Hepatocyte (in vitro differentiated cells): ENCODE measurements around the gene TMEM109. TPM values are rescaled to one million over a fixed set of nuclear protein-coding genes. Genes with fewer than 3 reads are reported as not detected.

ENCODE experiments used
- DNase-seq: peaks from one replicate; pipeline ENCODE4 v3.0.0-alpha.2; 2016; ENCODE audit warnings: low spot score
- H2AFZ ChIP-seq: fragments of 200-600 bp; sonication (generic); 2 replicates; pipeline ENCODE4 v1.6.0; 2016; ENCODE audit warnings: antibody characterized with exemption, mild to moderate bottlenecking
- H3K27ac ChIP-seq: fragments of 200-600 bp; sonication (generic); 2 replicates; pipeline ENCODE4 v1.5.1; 2016; ENCODE audit warnings: mild to moderate bottlenecking
- H3K27me3 ChIP-seq: fragments of 200-600 bp; sonication (generic); 2 replicates; pipeline ENCODE4 v1.6.1; 2016
- H3K36me3 ChIP-seq: fragments of 200-600 bp; sonication (generic); replicated peaks from 2 replicates; pipeline ENCODE4 v1.5.1; 2016; ENCODE audit warnings: low read depth; ENCODE audit not compliant: insufficient read depth
- H3K4me1 ChIP-seq: fragments of 200-600 bp; sonication (generic); 2 replicates; pipeline ENCODE4 v1.5.1; 2016; ENCODE audit warnings: mild to moderate bottlenecking, moderate library complexity; ENCODE audit not compliant: insufficient read depth
- H3K4me2 ChIP-seq: fragments of 200-600 bp; sonication (generic); 2 replicates; pipeline ENCODE4 v1.6.0; 2016
- H3K4me3 ChIP-seq: fragments of 200-600 bp; sonication (generic); 2 replicates; pipeline ENCODE4 v1.5.1; 2016; ENCODE audit warnings: mild to moderate bottlenecking
- H3K79me2 ChIP-seq: fragments of 200-600 bp; sonication (generic); 2 replicates; pipeline ENCODE4 v1.6.0; 2017; ENCODE audit warnings: mild to moderate bottlenecking
- H3K9me2 ChIP-seq: fragments of 200-600 bp; sonication (generic); replicated peaks from 2 replicates; pipeline ENCODE4 v1.6.0; 2017; ENCODE audit warnings: mild to moderate bottlenecking; ENCODE audit not compliant: insufficient read depth
- H3K9me3 ChIP-seq: fragments of 200-600 bp; sonication (generic); 2 replicates; pipeline ENCODE4 v1.5.1; 2016; ENCODE audit warnings: low read depth, mild to moderate bottlenecking
- H4K20me1 ChIP-seq: fragments of 200-600 bp; sonication (generic); 2 replicates; pipeline ENCODE4 v1.6.0; 2016; ENCODE audit warnings: mild to moderate bottlenecking; ENCODE audit not compliant: insufficient read depth, poor library complexity, severe bottlenecking
- CTCF ChIP-seq: fragments of 200-600 bp; sonication (generic); IDR thresholded peaks from 2 replicates; pipeline ENCODE4 v1.5.1; 2016; ENCODE audit warnings: antibody characterized with exemption, mild to moderate bottlenecking; ENCODE audit not compliant: poor library complexity
- EZH2 ChIP-seq: fragments of 200-600 bp; sonication (generic); IDR thresholded peaks from 2 replicates; pipeline ENCODE4 v1.6.1; 2016; ENCODE audit warnings: antibody characterized with exemption, mild to moderate bottlenecking, borderline replicate concordance
- EZH2phosphoT487 ChIP-seq: fragments of 200-600 bp; sonication (generic); IDR thresholded peaks from one replicate; pipeline ENCODE4 v1.6.1; 2018; ENCODE audit warnings: antibody characterized with exemption, mild to moderate bottlenecking, low read depth, moderate library complexity; ENCODE audit not compliant: unreplicated experiment, severe bottlenecking
- WGBS: methylation state at CpG from one replicate; pipeline ENCODE4 v1.1.6; 2016; ENCODE audit warnings: low lambda C conversion rate; ENCODE audit errors: missing lambda C conversion rate; 5-methylcytosine and 5-hydroxymethylcytosine counted together
- polyA plus RNA-seq: library from polyadenylated mRNA; unstranded; fragments of >200 nt; fragmentation: Nextera tagmentation; extraction: Ambion mirVana; gene quantifications from 2 replicates; pipeline ENCODE4 v1.2.1, GENCODE V29; 2016
- total RNA-seq: library from RNA; depleted of rRNA; stranded (reverse); fragments of >200 nt; gene quantifications from 2 replicates; pipeline ENCODE4 v1.2.3, GENCODE V29; 2014

The TMEM109 gene
- total and polyA plus RNA-seq, 2 experiments from 2014 or later: 30.0 to 86.9 TPM

- 83% methylated on average over 10 of the region's 10 CpGs for WGBS
- TF ChIP-seq EZH2phosphoT487 (no peak), EZH2 (no peak), CTCF (no peak)
- no peak overlapping the region for H2AFZ ChIP-seq
These were observed 45.9 kb upstream of the TMEM109 start for GRCh38 chr11:60867871-60868681.

GRCh38 chr11:60868682-60869450 is 45.1 kb upstream of the TMEM109 start:
- Histone ChIP-seq H3K4me1 (no peaks in the 10 kb centered on the region), H4K20me1 (no peaks in the 10 kb centered on the region), H3K79me2 (no peaks in the 10 kb centered on the region), H3K4me3 (no peak overlapping the region), H3K36me3 (no peaks in the 10 kb centered on the region), H2AFZ (no peak overlapping the region), H3K9me2 (no peaks in the 10 kb centered on the region), H3K27me3 (no peaks in the 10 kb centered on the region), H3K27ac (no peak overlapping the region), H3K4me2 (no peak overlapping the region), H3K9me3 (no peaks in the 10 kb centered on the region)
- DNase-seq: no peak
- WGBS: 87% methylated on average over 10 of the region's 10 CpGs
- TF ChIP-seq EZH2phosphoT487 (no peak), CTCF (no peak), EZH2 (no peak)

More at GRCh38 chr11:60867871-60868681, 45.9 kb upstream of the TMEM109 start:
- Histone ChIP-seq H3K79me2 (no peaks in the 10 kb centered on the region), H3K4me3 (no peak overlapping the region), H3K4me1 (no peaks in the 10 kb centered on the region), H3K9me2 (no peaks in the 10 kb centered on the region), H3K9me3 (no peaks in the 10 kb centered on the region), H4K20me1 (no peaks in the 10 kb centered on the region), H3K27me3 (no peaks in the 10 kb centered on the region), H3K36me3 (no peaks in the 10 kb centered on the region), H3K27ac (no peak overlapping the region), H3K4me2 (no peak overlapping the region)
- DNase-seq: no peak

- Histone ChIP-seq H3K27me3 (no peaks in the 10 kb centered on the region), H3K79me2 (no peaks in the 10 kb centered on the region), H4K20me1 (no peaks in the 10 kb centered on the region), H3K9me3 (no peaks in the 10 kb centered on the region), H3K9me2 (no peaks in the 10 kb centered on the region), H3K36me3 (no peaks in the 10 kb centered on the region), H2AFZ (no peak overlapping the region), H3K4me3 (no peak overlapping the region), H3K27ac (no peak overlapping the region), H3K4me2 (no peak overlapping the region), H3K4me1 (no peaks in the 10 kb centered on the region)
- no peak for TF ChIP-seq EZH2phosphoT487
- DNase-seq: no peak
- WGBS: 98% methylated on average over 7 of the region's 7 CpGs
These were observed 44.5 kb upstream of the TMEM109 start for GRCh38 chr11:60869451-60869825.

- Histone ChIP-seq H3K4me2 (no peak overlapping the region), H3K4me3 (no peak overlapping the region), H3K9me2 (no peaks in the 10 kb centered on the region), H3K4me1 (no peaks in the 10 kb centered on the region), H3K36me3 (no peaks in the 10 kb centered on the region), H3K27me3 (no peaks in the 10 kb centered on the region), H4K20me1 (no peaks in the 10 kb centered on the region), H2AFZ (no peak overlapping the region), H3K79me2 (no peaks in the 10 kb centered on the region), H3K9me3 (no peaks in the 10 kb centered on the region), H3K27ac (no peak overlapping the region)
- 65% methylated on average over 3 of the region's 3 CpGs for WGBS
- DNase-seq: no peak
- no peak for TF ChIP-seq EZH2phosphoT487
- TF ChIP-seq CTCF: no peak
- no peak for TF ChIP-seq EZH2
These were observed 43.7 kb upstream of the TMEM109 start for GRCh38 chr11:60870276-60870675.
